Thoracic aorta (tissue), 2 donors: ENCODE data around the gene SRGAP1. TPM values are rescaled to one million over a fixed set of nuclear protein-coding genes. Genes with fewer than 3 reads are reported as not detected.
A peak's percentile ranks its signal among the peaks of the same experiment; 100 is the strongest.

Experiments used
- ATAC-seq: fragments of 150-250 bp; one replicate; pipeline ENCODE4 v1.8.0; 2017; ENCODE audit warnings: low read depth; ENCODE audit not compliant: insufficient number of reproducible peaks, low FRiP score
- DNase-seq: peaks from one replicate; pipeline ENCODE4 v3.0.0-alpha.2; 2020; ENCODE audit warnings: low spot score
- H3K27ac ChIP-seq, 2 donors: fragments of 200-600 bp; sonication (generic); 1 replicate in 1 of 2; 2 replicates in 1 of 2; pipeline ENCODE4 v1.5.1; 2016; ENCODE audit warnings: mild to moderate bottlenecking in 2 of 2, moderate library complexity in 2 of 2
- H3K27me3 ChIP-seq: fragments of 200-600 bp; sonication (generic); replicated peaks from 2 replicates; pipeline ENCODE4 v1.6.0; 2016; ENCODE audit warnings: mild to moderate bottlenecking; ENCODE audit not compliant: insufficient read depth
- H3K36me3 ChIP-seq: fragments of 200-600 bp; sonication (generic); one replicate; pipeline ENCODE4 v1.5.1; 2016
- H3K4me1 ChIP-seq, 2 donors: fragments of 200-600 bp; sonication (generic); 1 replicate in 1 of 2; 2 replicates in 1 of 2; pipeline versions ENCODE4 v1.5.1 to v1.6.0; 2016; ENCODE audit warnings: low read depth in 2 of 2, mild to moderate bottlenecking in 1 of 2; ENCODE audit not compliant: control insufficient read depth in 1 of 2
- H3K4me3 ChIP-seq: fragments of 200-600 bp; sonication (generic); 2 replicates; pipeline ENCODE4 v1.5.1; 2016; ENCODE audit warnings: mild to moderate bottlenecking
- H3K9me3 ChIP-seq: fragments of 200-600 bp; sonication (generic); 2 replicates; pipeline ENCODE4 v1.5.1; 2016
- total RNA-seq, 2 donors: library from RNA; depleted of rRNA; stranded (reverse); fragments of >200 nt; gene quantifications; one replicate each; pipeline versions ENCODE4 v1.1.0 to v1.2.3, GENCODE V29; 2016
- TF ChIP-seq, protein P1 (sequence below): fragments of 200-600 bp; sonication (generic); IDR thresholded peaks from one replicate; pipeline ENCODE4 v1.5.1; 2019; ENCODE audit warnings: antibody characterized with exemption

The SRGAP1 gene
- total RNA-seq: 10 to 100 TPM in 1 of 2 donors, 1 to 10 TPM in 1; 7.9 to 24.1 TPM

DNA sequence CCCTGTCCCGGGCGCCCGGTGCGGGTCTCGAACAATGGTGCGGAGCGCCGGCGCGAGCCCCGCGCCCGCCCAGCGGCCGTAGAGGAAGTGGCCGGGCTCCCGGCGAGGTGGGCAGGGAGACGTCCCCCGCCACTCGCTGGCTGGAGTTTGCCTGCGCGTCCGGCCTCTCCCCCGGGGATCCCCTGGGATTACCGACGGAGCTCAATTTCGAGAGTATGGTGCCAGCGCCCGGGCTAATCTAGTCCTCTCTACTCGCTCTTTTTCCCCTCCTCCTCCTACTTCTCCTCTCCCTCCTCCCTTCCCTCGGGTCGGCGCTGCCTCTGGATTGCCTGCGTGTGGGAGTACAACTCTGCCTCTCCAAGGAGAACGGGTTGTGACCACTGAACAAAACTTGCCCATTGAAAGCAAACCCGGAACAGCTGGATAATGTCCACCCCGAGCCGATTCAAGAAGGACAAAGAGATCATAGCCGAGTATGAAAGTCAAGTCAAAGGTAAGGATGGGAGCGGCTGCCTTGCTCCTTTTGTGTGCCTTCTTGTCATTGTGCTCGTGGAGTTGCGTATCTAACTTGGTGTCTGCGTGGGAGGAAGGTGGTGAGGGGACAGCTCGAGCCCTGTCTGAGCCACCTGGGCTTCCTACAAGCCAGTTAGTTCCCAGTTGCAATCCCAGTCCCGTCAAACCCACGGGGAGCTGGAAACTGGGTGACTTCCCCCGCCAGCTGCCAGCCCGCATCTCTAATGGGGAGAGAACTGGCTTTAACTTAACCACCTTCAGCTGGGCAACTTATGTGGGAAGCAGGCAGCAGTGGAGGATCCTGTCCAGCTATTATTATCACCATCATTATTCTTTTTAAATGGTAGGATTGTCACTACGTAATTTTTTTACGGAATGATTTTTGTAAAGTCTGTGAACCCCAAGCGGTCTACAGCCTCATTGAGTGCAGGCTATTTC is at the start of gene SRGAP1:
TSS of gene SRGAP1 (plus strand) at position 310 of the 951 bp plus-strand sequence. CDS start at position 427, 117 bp downstream.
- peaks cover 10 to 25% of the 10 kb centered on the region in 2 donors for H3K4me1 ChIP-seq
- TF ChIP-seq, protein P1, sequence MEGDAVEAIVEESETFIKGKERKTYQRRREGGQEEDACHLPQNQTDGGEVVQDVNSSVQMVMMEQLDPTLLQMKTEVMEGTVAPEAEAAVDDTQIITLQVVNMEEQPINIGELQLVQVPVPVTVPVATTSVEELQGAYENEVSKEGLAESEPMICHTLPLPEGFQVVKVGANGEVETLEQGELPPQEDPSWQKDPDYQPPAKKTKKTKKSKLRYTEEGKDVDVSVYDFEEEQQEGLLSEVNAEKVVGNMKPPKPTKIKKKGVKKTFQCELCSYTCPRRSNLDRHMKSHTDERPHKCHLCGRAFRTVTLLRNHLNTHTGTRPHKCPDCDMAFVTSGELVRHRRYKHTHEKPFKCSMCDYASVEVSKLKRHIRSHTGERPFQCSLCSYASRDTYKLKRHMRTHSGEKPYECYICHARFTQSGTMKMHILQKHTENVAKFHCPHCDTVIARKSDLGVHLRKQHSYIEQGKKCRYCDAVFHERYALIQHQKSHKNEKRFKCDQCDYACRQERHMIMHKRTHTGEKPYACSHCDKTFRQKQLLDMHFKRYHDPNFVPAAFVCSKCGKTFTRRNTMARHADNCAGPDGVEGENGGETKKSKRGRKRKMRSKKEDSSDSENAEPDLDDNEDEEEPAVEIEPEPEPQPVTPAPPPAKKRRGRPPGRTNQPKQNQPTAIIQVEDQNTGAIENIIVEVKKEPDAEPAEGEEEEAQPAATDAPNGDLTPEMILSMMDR: no peak
- H3K36me3 ChIP-seq: no peaks in the 10 kb centered on the region
- DNase-seq: peak; percentile 29
- peak within 1 kb of the TSS; percentile 91 to 94 for H3K27ac ChIP-seq
- peak within 1 kb of the TSS; percentile 95 for H3K4me3 ChIP-seq
- no peaks in the 10 kb centered on the region for H3K9me3 ChIP-seq
- peak; percentile 34 for ATAC-seq
- H3K27me3 ChIP-seq: no peaks in the 10 kb centered on the region

DNA sequence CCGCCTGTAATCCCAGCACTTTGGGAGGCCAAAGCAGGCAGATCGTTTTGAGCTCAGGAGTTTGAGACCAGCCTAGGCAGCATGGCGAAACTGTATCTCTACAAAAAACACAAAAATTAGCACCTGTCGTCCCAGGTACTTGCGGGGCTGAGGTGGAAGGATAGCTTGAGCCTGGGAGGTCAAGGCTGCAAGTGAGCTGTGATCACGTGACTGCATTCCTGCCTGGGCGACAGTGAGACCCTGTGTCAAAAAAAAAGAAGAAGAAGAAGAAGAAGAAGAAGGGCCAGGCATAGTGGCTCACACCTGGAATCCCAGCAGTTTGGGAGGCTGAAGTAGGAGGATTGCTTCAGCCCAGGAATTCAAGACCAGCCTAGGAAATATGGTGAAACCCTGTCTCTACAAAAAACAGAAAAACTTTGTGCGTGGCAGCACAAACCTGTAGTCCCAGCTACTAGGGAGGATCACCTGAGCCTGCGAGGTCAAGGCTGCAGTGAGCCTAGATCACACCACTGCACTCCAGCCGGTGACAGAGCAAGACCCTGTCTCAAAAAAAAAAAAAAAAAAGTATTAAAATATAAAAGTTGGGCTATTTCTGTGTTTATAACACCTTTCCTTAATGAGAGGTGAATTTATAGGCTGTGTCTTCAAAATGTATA is 49.3 kb upstream of the SRGAP1 start:
- Histone ChIP-seq H3K27me3 (no peaks in the 10 kb centered on the region), H3K9me3 (no peaks in the 10 kb centered on the region), H3K4me1 (no peaks in the 10 kb centered on the region), H3K4me3 (no peak overlapping the region), H3K36me3 (no peaks in the 10 kb centered on the region), H3K27ac (no peak overlapping the region)
- no peak for ATAC-seq
- TF ChIP-seq, protein P1: no peak
- DNase-seq: no peak

DNA sequence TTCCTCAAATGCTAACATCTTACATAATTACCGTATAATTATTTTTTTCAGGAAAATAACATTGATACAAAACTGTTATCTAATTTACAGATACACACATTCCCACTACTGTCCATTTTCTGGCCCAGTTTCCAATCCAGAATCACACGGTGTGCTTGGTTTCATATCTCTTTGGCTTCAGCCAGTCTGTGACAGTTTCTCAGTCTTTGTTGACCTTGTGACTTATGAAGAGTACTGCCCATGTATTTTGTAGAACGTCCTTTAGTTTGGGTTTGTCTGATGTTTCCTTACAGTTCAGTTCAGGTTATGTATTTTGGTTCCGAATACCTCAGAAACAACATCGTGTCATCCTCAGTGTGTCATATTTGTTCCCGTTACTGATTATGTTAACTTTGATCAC is 48.6 kb upstream of the SRGAP1 start:
- Histone ChIP-seq H3K36me3 (no peaks in the 10 kb centered on the region), H3K4me1 (no peaks in the 10 kb centered on the region), H3K27ac (no peak overlapping the region), H3K4me3 (no peak overlapping the region), H3K27me3 (no peaks in the 10 kb centered on the region), H3K9me3 (no peaks in the 10 kb centered on the region)
- ATAC-seq (no peak), DNase-seq (no peak)
- TF ChIP-seq, protein P1: no peak

DNA sequence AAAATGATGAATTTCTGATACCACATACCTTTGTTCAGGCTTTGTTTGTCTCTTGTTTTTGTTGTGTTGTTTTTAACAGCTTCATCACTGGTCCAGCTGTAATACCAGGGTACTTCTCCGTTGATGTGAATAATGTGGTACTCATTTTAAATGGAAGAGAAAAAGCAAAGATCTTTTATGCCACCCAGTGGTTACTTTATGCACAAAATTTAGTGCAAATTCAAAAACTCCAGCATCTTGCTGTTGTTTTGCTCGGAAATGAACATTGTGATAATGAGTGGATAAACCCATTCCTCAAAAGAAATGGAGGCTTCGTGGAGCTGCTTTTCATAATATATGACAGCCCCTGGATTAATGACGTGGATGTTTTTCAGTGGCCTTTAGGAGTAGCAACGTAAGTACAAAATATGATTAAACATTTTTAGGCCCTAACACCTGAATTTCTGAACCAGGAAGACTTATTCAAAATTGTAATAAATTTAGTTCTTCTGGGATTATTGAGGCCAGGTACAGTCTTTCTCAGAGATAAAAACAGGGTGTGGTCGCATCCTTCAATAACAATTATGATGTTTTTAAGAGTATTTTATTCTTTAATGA is 42.4 kb upstream of the SRGAP1 start:
- TF ChIP-seq, protein P1: peak; percentile 63
- no peaks in the 10 kb centered on the region for H3K9me3 ChIP-seq
- no peaks in the 10 kb centered on the region for H3K27me3 ChIP-seq
- DNase-seq: no peak
- no peak overlapping the region for H3K4me3 ChIP-seq
- no peaks in the 10 kb centered on the region for H3K4me1 ChIP-seq
- no peak overlapping the region for H3K27ac ChIP-seq
- no peak for ATAC-seq
- H3K36me3 ChIP-seq: no peaks in the 10 kb centered on the region

DNA sequence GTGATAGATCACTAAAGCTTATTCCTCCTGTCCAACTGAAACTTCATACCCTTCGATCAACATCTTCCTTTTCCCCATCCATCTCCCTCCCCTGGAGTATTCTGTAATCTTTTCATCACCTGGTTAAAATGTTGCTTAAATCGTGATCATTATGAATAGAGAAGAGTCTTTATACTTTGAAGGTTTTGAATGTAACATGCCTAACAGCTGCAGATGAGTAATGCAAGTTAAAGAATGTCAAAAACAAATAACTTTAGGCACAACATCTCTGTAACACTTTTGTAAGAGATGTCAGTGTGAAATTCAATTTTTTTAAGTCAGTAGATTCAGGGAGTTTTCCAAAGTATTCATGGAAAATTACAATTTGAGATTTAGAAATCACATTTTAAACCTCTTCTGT is 39.8 kb upstream of the SRGAP1 start:
- H3K4me3 ChIP-seq: no peak overlapping the region
- no peaks in the 10 kb centered on the region for H3K4me1 ChIP-seq

More for the DNA sequence above, 39.8 kb upstream of the SRGAP1 start:
- ATAC-seq: no peak
- TF ChIP-seq, protein P1: no peak
- no peak for DNase-seq
- H3K9me3 ChIP-seq: no peaks in the 10 kb centered on the region
- H3K27ac ChIP-seq: no peak overlapping the region
- H3K27me3 ChIP-seq: no peaks in the 10 kb centered on the region
- peaks cover 6% of the 10 kb centered on the region for H3K36me3 ChIP-seq
